GM23338 (cell line): ENCODE results near the gene PRPF31.

Source experiments
- CREB1 ChIP-seq: fragments of 250-450 bp; sonication (Bioruptor Pico); IDR thresholded peaks from 2 replicates; pipeline ENCODE4 v1.5.0; 2020; ENCODE audit warnings: low read depth, mild to moderate bottlenecking, moderate library complexity
- EZH2 ChIP-seq: fragments of 200-600 bp; sonication (generic); IDR thresholded peaks from one replicate; pipeline ENCODE4 v1.8.0; 2017; ENCODE audit warnings: antibody characterized with exemption, mild to moderate bottlenecking, low read depth; ENCODE audit not compliant: unreplicated experiment
- EZH2phosphoT487 ChIP-seq: fragments of 200-600 bp; sonication (generic); IDR thresholded peaks from one replicate; pipeline ENCODE4 v1.8.1; 2018; ENCODE audit warnings: antibody characterized with exemption; ENCODE audit not compliant: unreplicated experiment
- POLR2AphosphoS5 ChIP-seq: IDR thresholded peaks from 2 replicates; pipeline ENCODE4 v1.6.1; 2016; ENCODE audit warnings: antibody characterized with exemption, low read depth
- REST ChIP-seq: IDR thresholded peaks from one replicate; pipeline ENCODE4 v1.6.1; 2018; ENCODE audit warnings: antibody characterized with exemption; ENCODE audit not compliant: unreplicated experiment
- TF ChIP-seq, protein P1 (sequence below), 2 experiments: fragments of 200-600 bp in 1 of 2; sonication (generic) in 1 of 2; conservative IDR thresholded peaks; 2 replicates each; pipeline versions ENCODE4 v1.5.1 to v1.6.1; 2016 to 2017; ENCODE audit warnings: antibody characterized with exemption in 2 of 2, low read depth in 2 of 2, mild to moderate bottlenecking in 2 of 2, moderate library complexity in 1 of 2

GRCh38 chr19:54153731-54154326 lies 38.3 kb downstream of the PRPF31 start:
- TF ChIP-seq, protein P1, sequence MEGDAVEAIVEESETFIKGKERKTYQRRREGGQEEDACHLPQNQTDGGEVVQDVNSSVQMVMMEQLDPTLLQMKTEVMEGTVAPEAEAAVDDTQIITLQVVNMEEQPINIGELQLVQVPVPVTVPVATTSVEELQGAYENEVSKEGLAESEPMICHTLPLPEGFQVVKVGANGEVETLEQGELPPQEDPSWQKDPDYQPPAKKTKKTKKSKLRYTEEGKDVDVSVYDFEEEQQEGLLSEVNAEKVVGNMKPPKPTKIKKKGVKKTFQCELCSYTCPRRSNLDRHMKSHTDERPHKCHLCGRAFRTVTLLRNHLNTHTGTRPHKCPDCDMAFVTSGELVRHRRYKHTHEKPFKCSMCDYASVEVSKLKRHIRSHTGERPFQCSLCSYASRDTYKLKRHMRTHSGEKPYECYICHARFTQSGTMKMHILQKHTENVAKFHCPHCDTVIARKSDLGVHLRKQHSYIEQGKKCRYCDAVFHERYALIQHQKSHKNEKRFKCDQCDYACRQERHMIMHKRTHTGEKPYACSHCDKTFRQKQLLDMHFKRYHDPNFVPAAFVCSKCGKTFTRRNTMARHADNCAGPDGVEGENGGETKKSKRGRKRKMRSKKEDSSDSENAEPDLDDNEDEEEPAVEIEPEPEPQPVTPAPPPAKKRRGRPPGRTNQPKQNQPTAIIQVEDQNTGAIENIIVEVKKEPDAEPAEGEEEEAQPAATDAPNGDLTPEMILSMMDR (conservative IDR thresholded peaks at IDR 0.05; ENCODE audit: low read depth in 2 of 2): no peak
- no peak for TF ChIP-seq CREB1
- TF ChIP-seq REST: no peak
- no peak for TF ChIP-seq POLR2AphosphoS5
- no peak for TF ChIP-seq EZH2
- no peak for TF ChIP-seq EZH2phosphoT487
